Measurements from ENCODE around the gene KXD1.

The KXD1 gene

GRCh38 chr19:18618236-18618635, 60.6 kb downstream of the KXD1 start:
- no peak for DNase-seq

Measured in NCI-H526 (cell line).